Hippocampal formation (tissue), 2 donors: Measurements from ENCODE around the gene CTNNB1.
"Not testable (repeated sequence)": the region's sequence is repeated elsewhere in the genome, so short reads cannot be mapped to it uniquely, and the experiment has no call there.

Source experiments
- DNase-seq, 2 donors: peaks; one replicate each; lab custom pipeline; 2025; lab: John Stamatoyannopoulos, UW

CTNNB1 gene

GRCh38 chr3:41258239-41258800 is 59.0 kb downstream of the CTNNB1 start:
- DNase-seq, result no peak

GRCh38 chr3:41259449-41260062 is 60.3 kb downstream of the CTNNB1 start:
- DNase-seq, result no peak

- DNase-seq, result no peak
Observed at GRCh38 chr3:41260063-41260450, 60.8 kb downstream of the CTNNB1 start.

GRCh38 chr3:41265011-41265545 is 65.8 kb downstream of the CTNNB1 start:
- no peak for DNase-seq

- DNase-seq, result no peak
Observed at GRCh38 chr3:41265823-41266273, 66.5 kb downstream of the CTNNB1 start.

- DNase-seq, result no peak
Observed at GRCh38 chr3:41267975-41268640, 68.8 kb downstream of the CTNNB1 start.

GRCh38 chr3:41272667-41273066 is 73.4 kb downstream of the CTNNB1 start:
- DNase-seq, result no peak

- DNase-seq, result no peak
Observed at GRCh38 chr3:41274944-41275668, 75.8 kb downstream of the CTNNB1 start.

- no peak for DNase-seq
Observed at GRCh38 chr3:41276191-41276590, 76.9 kb downstream of the CTNNB1 start.

- no peak for DNase-seq
Observed at GRCh38 chr3:41277790-41278465, 78.6 kb downstream of the CTNNB1 start.

GRCh38 chr3:41284934-41285333 is 85.6 kb downstream of the CTNNB1 start:
- not testable (repeated sequence) for DNase-seq

- DNase-seq, result no peak
Observed at GRCh38 chr3:41286305-41286704, 87.0 kb downstream of the CTNNB1 start.

GRCh38 chr3:41288785-41289184 is 89.5 kb downstream of the CTNNB1 start:
- DNase-seq, result no peak
